Left ventricle myocardium inferior (tissue), 1 donor: ENCODE data around the gene HMBS. TPM values are rescaled to one million over a fixed set of nuclear protein-coding genes. Genes with fewer than 3 reads are reported as not detected.
"Not testable (repeated sequence)": the region's sequence is repeated elsewhere in the genome, so short reads cannot be mapped to it uniquely, and the experiment has no call there.

Source experiments
- DNase-seq: peaks from one replicate; pipeline ENCODE4 v3.0.0-alpha.2; 2020
- H3K27ac ChIP-seq: fragments of 200-600 bp; replicated peaks from 2 replicates; pipeline ENCODE4 v1.8.0; 2021
- H3K27me3 ChIP-seq: fragments of 200-600 bp; 2 replicates; pipeline ENCODE4 v1.8.0; 2021; ENCODE audit warnings: low read depth
- H3K36me3 ChIP-seq: fragments of 200-600 bp; 2 replicates; pipeline ENCODE4 v1.8.0; 2021
- H3K4me1 ChIP-seq: fragments of 200-600 bp; 2 replicates; pipeline ENCODE4 v1.8.0; 2021
- H3K4me3 ChIP-seq: fragments of 200-600 bp; 2 replicates; pipeline ENCODE4 v1.8.0; 2021; ENCODE audit warnings: mild to moderate bottlenecking, moderate library complexity
- H3K9me3 ChIP-seq: fragments of 200-600 bp; replicated peaks from 2 replicates; pipeline ENCODE4 v1.8.0; 2021
- intact Hi-C: fragments of 100-400 bp; cut with micrococcal nuclease; formaldehyde crosslinking; loops from one replicate; pipeline ENCODE4 v1.11.0; 2022
- total RNA-seq: library from RNA; stranded (reverse); fragmentation: NEBNext Ultra II Directional; extraction: Animal tissue kit (Norgen Biotek cat#: 25700); gene quantifications from one replicate; pipeline ENCODE4 v1.2.1, GENCODE V29; 2021
- TF ChIP-seq, protein P1 (sequence below): fragments of 200-600 bp; IDR thresholded peaks from 2 replicates; pipeline ENCODE4 v1.8.0; 2021; ENCODE audit warnings: antibody characterized with exemption, mild to moderate bottlenecking, borderline replicate concordance
- donor health status: DM: no; HTN: yes; CAD: no; lungs with severe emphysema.

HMBS gene
- total RNA-seq, 1 donor from 2014 or later: 25.2 TPM

DNA sequence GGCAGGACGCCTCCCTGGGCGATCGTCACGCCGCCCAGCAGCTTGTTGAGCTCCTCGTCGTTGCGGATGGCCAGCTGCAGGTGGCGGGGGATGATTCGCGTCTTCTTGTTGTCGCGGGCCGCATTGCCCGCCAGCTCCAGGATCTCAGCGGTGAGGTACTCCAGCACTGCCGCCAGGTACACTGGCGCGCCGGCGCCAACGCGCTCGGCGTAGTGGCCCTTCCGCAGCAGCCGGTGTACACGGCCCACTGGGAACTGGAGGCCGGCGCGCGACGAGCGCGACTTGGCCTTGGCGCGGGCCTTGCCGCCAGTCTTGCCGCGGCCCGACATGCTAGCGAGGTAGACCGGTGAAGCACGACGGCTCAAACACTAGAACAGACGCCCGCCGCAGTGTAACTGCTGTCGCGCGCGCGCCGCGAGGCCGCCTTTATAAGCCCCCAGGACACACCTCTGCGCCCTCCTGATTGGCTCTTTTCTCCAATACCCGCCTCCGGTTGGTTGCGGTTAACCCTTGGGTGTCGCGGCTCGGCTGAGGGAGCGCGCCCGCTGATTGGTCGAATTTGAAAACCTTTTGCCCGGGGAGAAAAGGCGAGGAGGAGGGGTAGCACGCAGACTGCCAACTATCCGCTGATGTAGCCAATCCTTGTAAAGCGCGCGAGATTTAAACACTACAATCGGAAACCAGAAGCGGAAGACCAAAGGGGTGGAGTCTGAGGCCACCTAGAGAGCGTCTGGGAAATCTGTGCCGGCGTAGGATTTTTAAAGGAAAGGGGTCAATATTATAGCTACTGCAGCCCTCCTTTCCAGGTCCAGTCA, 10.6 kb downstream of the HMBS start:
- no peaks in the 10 kb centered on the region for H3K27me3 ChIP-seq
- peaks cover 39% of the 10 kb centered on the region for H3K4me1 ChIP-seq
- no peaks in the 10 kb centered on the region for H3K9me3 ChIP-seq
- peak overlapping the region; percentile 98 for H3K4me3 ChIP-seq
- peak; percentile 98 for DNase-seq
- peak overlapping the region; percentile 95 for H3K27ac ChIP-seq
- TF ChIP-seq, protein P1, sequence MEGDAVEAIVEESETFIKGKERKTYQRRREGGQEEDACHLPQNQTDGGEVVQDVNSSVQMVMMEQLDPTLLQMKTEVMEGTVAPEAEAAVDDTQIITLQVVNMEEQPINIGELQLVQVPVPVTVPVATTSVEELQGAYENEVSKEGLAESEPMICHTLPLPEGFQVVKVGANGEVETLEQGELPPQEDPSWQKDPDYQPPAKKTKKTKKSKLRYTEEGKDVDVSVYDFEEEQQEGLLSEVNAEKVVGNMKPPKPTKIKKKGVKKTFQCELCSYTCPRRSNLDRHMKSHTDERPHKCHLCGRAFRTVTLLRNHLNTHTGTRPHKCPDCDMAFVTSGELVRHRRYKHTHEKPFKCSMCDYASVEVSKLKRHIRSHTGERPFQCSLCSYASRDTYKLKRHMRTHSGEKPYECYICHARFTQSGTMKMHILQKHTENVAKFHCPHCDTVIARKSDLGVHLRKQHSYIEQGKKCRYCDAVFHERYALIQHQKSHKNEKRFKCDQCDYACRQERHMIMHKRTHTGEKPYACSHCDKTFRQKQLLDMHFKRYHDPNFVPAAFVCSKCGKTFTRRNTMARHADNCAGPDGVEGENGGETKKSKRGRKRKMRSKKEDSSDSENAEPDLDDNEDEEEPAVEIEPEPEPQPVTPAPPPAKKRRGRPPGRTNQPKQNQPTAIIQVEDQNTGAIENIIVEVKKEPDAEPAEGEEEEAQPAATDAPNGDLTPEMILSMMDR: peak; percentile 0
- peaks cover 42% of the 10 kb centered on the region for H3K36me3 ChIP-seq
- intact Hi-C loops: no loop called here

DNA sequence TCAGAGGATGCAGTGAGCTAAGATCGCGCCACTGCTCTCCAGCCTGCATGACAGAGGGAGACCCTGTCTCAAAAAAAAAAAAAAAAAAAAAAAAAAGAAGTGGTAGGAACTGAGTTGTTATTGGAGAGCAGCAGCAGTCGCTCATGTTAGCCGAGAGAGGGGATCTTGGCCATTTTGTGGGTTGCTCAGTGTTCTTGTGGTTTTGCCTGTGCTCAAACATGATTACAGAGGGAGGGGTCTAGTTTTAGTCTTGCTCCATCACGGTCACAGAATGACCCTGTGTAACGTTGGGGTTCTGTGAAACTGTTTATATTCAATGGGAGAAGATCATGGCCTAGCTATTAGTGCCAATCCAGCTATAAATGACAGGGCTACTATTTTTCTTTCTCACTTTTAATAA, 15.0 kb downstream of the HMBS start:
- Histone ChIP-seq H3K4me3 (no peak overlapping the region), H3K9me3 (no peaks in the 10 kb centered on the region), H3K4me1 (peaks cover 43% of the 10 kb centered on the region), H3K36me3 (peaks cover 24% of the 10 kb centered on the region), H3K27me3 (no peaks in the 10 kb centered on the region), H3K27ac (no peak overlapping the region)
- TF ChIP-seq, protein P1: no peak
- no peak for DNase-seq
- intact Hi-C loops: no loop called here

DNA sequence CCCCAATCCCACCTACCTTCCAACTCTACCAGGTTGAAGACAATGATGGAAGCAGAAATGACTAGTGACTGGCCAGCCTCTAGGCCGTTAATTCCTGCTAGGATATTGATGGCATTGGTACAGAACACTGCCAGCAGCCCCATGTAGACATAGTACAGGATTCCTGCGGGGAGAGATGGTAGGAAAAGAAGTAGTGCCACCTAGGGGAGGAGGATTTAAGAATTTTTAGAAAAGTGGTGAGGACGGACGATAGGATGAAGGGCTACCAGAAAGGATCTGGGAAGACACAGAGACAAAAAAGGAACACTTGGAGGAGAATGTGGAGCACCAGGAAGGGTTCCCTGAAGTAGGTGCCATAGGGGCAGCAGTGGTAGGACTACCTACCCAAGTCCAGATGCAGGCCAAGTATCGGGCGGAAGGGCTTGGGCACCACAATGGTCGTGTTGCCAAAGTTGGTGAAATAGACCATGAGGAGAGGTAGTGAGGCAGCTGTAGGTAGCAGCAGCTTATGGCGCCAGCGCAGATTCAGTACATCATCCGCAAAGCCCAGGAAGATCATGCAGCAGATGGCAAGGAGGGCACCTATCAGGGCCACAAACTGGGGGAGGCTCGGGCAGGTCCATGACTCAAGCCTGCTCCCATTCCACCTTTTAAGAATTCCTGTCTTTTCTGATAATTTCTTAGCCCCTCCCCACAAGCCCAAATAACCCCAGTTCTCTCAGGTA, 15.7 kb downstream of the HMBS start:
- H3K36me3 ChIP-seq: peaks cover 24% of the 10 kb centered on the region
- H3K4me1 ChIP-seq: peaks cover 37% of the 10 kb centered on the region
- no peak for DNase-seq
- H3K27ac ChIP-seq: no peak overlapping the region
- intact Hi-C loops: no loop called here
- TF ChIP-seq, protein P1: no peak
- H3K9me3 ChIP-seq: no peaks in the 10 kb centered on the region
- no peaks in the 10 kb centered on the region for H3K27me3 ChIP-seq
- peak overlapping the region; percentile 93 for H3K4me3 ChIP-seq

DNA sequence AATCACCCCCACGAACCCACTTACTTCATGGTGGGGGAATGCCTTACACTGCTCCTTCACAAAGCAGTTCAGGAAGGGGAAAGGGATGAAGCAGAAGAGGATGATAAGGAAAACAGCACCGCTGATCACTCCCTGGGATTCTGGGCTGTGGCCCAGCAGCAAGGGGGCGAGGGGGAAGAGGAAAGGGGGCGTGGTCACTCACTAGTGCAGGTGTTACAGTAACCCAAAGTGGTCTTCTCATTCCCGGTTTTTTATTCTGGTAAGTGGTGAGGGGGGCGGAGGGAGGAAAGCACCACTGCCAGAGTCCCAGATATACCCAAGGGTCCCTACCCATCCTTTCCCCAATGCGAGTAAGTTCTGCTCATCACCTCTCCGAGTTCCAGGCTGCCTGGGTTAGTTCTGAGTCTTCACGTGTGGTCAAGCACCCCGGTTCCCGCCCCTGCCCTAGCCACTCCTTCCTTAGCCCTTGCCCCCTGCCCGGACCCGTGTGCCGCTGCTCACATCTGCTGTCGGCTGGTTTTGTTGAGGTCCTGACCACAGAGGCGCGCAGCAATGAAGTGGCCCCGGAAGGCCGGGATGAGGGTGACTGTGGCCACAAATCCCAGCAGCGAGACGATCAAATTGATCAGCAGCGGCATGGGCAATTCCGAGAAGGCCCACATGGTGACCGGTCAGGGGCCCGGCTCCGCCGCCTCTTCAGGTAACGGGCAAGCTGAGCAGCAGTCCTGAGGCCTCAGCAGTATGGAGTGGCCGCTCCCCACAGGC, 16.5 kb downstream of the HMBS start:
- Histone ChIP-seq H3K4me1 (peaks cover 35% of the 10 kb centered on the region), H3K4me3 (peak overlapping the region; percentile 93), H3K27ac (peak overlapping the region; percentile 97), H3K36me3 (peaks cover 24% of the 10 kb centered on the region), H3K9me3 (no peaks in the 10 kb centered on the region), H3K27me3 (no peaks in the 10 kb centered on the region)
- TF ChIP-seq, protein P1: peak; percentile 22
- no peak for DNase-seq
- intact Hi-C loops: no loop called here

DNA sequence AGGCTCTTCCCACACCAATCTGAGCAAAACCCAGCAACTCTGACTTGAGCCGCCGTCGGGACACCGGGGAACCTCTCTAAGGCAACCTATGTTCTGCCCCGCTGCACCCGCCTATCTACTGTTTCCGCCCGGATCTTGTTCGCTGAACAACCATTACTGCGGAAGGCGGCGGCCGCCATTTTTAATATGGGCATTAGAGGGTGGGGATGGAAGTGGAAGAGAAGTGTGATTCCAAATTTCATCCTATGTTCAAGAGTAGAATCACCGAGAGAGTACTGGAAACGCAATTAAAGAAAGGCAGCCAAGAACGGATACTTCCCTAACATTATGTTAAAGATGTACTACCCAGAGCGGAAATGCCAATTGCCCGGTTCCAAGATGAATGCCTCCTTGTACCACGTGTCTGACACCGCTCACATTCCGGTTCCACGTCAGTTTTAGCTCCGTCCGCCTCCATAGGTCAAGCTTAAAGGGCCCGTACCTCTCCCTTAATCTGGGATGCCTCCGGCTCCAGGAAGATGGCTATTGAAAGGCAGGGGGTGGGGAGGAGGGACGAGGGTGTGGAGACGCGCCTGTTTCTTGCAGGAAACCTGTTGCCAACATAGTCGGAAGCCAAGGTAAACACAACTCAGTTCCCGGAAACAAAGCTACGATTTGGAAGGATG, 17.2 kb downstream of the HMBS start, which contains the start of gene DPAGT1:
TSS of gene DPAGT1 (minus strand) at position 95 of the 665 bp plus-strand sequence. CDS start 198 bp downstream, outside the sequence.
- Histone ChIP-seq H3K36me3 (peaks cover 21% of the 10 kb centered on the region), H3K9me3 (no peaks in the 10 kb centered on the region), H3K4me3 (peak within 1 kb of the TSS; percentile 93), H3K27me3 (no peaks in the 10 kb centered on the region), H3K4me1 (peaks cover 42% of the 10 kb centered on the region), H3K27ac (peak within 1 kb of the TSS; percentile 97)
- peak; percentile 86 for DNase-seq
- intact Hi-C loops: no loop called here
- TF ChIP-seq, protein P1: no peak

DNA sequence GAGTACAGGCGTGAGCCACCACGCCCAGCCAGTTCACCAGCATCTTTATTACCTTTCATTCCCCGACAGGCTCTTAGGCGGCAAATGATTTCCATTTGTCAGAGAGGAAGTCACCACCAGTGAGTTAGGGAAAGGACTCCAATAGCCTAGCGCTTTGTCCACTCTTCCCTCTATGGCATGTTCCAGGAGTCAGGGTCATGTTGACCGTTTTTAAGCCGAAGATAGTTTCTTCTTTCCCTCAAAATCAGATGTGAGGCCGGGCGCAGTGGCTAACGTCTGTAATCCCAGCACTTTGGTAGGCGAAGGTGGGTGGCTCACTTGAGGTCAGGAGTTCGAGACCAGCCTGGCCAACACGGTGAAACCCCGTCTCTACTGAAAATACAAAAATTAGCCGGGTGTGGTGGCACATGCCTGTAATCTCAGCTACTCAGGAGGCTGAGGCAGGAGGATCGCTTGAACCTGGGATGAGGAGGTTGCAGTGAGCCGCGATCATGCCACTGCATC, 18.5 kb downstream of the HMBS start:
- DNase-seq, intact Hi-C loops, H3K27me3 ChIP-seq, H3K36me3 ChIP-seq, H3K9me3 ChIP-seq: not testable (repeated sequence)
- H3K27ac ChIP-seq: peak overlapping the region; percentile 97
- H3K4me1 ChIP-seq: peaks cover 53% of the 10 kb centered on the region
- H3K4me3 ChIP-seq: peak overlapping the region; percentile 93
